HPDE6-E6E7 (cell line): ENCODE data around the gene NDUFAF3.

ENCODE experiments used
- DNase-seq: peaks from one replicate; pipeline ENCODE4 v3.0.0; 2011; ENCODE audit warnings: missing footprints; ENCODE audit errors: extremely low spot score

NDUFAF3 gene

DNA sequence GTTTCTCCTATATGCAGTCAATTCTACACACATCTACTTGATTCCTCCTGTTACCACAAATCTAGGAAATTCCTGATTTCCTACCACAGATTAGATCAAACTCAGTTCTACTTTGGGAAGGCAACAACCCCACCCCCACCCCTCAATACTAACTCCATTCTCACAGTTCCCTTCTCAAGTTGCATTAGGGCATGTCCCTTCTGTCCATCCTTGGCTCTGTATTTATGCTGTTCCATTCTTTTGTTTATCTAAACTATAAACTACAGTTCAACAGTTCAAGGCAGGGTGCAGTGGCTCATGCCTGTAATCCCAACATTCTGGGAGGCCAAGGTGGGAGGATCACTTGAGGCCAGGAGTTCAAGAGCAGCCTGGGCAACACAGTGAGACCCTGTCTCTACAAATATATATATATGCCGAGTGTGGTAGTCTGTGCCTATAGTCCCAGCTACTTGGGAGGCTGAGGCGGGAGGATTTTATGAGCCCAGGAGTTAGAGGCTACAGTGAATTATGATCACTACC, 32.5 kb downstream of the NDUFAF3 start:
- DNase-seq = no peak

DNA sequence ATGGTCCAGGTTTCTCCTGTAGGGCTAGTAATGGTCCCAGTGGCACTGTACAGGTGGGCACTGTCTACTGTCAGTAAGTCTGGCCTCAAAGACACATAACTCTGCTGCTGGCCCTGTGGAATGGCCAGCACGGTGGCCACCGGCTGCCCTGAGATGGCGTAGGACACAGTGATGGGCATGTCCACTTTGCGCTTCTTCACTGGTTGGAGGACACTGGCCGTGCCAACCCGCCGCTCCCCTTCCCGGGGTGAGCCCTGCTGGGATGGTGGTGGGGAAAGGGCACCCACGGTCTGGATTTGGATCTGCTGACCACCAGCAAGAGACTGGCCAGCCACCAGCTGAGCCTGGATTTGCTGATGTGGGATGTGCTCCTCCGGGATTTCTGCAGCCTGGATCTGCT, 35.3 kb downstream of the NDUFAF3 start:
- no peak for DNase-seq

DNA sequence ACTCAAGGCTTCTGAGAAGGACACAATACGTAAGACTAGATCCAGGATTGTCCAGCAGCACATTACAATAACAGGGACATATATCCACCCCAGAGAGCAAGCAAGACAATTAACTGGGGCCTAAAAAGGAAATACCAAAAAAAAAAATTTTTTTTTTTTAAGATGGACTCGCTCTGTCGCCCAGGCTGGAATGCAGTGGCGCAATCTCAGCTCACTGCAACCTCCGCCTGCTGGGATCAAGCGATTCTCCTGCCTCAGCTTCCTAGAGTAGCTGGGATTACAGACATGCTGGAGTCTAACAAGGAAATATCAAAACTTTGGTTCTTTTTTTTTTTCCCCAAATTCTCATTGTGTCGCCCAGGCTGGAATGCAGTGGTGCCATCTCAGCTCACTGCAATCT, 36.1 kb downstream of the NDUFAF3 start:
- no peak for DNase-seq
